Astrocyte of the cerebellum (primary cell): Measurements from ENCODE around the gene RBM28.

ENCODE experiments used
- DNase-seq: peaks from one replicate; pipeline ENCODE4 v3.0.0-alpha.2; 2011; ENCODE audit warnings: low read depth
- H3K4me3 ChIP-seq: 2 replicates; pipeline ENCODE4 v1.5.1; 2011; ENCODE audit warnings: mild to moderate bottlenecking, low read depth, low read length, moderate library complexity
- in situ Hi-C: cut with HindIII; loops from 2 replicates; pipeline ENCODE4 v1.10.0; 2017; ENCODE audit warnings: low sequenced_read_pairs
- TF ChIP-seq, protein P1 (sequence below): IDR thresholded peaks from 2 replicates; pipeline ENCODE4 v1.5.1; 2012; ENCODE audit warnings: low read length, low read depth, moderate library complexity, mild to moderate bottlenecking; ENCODE audit errors: missing control alignments

The RBM28 gene

DNA sequence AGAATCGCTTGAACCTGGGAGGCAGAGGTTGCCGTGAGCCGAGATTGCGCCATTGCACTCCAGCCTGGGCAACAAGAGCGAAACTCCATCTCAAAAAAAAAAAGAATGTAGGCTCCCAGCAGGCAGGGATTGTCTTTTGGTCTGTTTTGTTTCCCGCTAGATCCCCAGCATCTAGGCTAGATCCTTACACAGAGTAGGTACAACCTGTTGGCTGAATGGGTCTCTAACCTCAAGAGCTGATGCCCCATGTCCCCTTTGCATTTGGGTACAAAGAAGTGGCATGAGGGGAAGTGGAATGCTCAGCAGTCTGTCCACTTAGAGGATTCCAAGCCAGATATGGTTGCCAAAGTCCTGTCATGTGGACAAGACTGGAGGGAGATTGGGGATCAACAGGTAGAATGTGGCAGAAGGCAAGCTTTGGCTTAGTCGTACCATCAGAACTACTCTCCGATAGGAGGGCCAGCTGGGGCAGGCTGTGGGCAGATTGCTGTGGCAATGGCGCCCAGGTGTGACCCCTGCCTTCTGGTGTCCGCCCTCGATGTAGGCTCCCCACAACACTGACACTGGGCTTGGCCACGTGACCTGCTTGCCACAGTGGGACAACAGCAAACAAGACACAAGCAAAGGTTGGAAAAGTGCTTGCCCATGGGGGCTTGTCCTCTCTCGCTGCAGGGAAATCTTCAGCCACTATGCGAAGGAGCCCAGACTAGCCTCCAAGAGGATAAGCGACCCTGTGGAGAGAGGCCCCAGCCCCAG, 81.3 kb downstream of the RBM28 start:
- in situ Hi-C loops: no loop called here
- H3K4me3 ChIP-seq: no peak overlapping the region
- DNase-seq: no peak
- TF ChIP-seq, protein P1, sequence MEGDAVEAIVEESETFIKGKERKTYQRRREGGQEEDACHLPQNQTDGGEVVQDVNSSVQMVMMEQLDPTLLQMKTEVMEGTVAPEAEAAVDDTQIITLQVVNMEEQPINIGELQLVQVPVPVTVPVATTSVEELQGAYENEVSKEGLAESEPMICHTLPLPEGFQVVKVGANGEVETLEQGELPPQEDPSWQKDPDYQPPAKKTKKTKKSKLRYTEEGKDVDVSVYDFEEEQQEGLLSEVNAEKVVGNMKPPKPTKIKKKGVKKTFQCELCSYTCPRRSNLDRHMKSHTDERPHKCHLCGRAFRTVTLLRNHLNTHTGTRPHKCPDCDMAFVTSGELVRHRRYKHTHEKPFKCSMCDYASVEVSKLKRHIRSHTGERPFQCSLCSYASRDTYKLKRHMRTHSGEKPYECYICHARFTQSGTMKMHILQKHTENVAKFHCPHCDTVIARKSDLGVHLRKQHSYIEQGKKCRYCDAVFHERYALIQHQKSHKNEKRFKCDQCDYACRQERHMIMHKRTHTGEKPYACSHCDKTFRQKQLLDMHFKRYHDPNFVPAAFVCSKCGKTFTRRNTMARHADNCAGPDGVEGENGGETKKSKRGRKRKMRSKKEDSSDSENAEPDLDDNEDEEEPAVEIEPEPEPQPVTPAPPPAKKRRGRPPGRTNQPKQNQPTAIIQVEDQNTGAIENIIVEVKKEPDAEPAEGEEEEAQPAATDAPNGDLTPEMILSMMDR: no peak

DNA sequence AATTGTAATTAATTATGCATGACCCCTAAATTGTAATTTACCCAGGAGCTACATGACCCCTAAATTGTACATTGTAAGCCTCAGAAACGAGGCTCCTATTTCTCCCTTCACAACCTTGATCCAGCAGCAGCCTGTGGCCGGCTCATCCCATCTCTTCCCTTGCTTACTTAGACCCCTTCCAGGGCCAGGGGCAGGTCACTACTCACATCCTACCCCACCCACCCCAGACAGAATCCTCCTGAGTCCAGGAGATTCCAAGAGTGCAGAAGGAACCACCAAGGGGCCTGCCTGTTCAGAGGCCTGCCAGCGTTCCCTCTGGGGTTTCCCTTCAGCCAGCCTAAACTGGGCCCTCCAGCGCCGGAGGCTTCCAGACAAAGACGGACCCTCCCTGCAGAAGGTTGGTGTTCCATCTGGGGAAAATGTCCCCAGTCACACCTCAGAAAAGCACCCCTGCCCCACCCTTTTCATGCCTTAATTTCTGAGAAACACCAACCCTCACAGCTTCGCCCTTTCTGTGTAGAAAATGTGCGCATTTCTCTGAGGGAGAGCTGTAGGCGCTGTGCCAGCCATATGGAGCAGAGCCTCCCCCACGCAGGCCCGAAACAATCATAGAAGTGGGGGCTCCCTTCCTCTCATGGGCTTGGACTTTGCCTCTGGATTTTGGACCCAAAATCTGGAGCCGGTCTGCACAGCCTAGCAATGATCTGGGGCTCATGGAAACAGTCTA, 83.5 kb downstream of the RBM28 start:
- no peak overlapping the region for H3K4me3 ChIP-seq
- TF ChIP-seq, protein P1: no peak
- in situ Hi-C loops: no loop called here
- no peak for DNase-seq

DNA sequence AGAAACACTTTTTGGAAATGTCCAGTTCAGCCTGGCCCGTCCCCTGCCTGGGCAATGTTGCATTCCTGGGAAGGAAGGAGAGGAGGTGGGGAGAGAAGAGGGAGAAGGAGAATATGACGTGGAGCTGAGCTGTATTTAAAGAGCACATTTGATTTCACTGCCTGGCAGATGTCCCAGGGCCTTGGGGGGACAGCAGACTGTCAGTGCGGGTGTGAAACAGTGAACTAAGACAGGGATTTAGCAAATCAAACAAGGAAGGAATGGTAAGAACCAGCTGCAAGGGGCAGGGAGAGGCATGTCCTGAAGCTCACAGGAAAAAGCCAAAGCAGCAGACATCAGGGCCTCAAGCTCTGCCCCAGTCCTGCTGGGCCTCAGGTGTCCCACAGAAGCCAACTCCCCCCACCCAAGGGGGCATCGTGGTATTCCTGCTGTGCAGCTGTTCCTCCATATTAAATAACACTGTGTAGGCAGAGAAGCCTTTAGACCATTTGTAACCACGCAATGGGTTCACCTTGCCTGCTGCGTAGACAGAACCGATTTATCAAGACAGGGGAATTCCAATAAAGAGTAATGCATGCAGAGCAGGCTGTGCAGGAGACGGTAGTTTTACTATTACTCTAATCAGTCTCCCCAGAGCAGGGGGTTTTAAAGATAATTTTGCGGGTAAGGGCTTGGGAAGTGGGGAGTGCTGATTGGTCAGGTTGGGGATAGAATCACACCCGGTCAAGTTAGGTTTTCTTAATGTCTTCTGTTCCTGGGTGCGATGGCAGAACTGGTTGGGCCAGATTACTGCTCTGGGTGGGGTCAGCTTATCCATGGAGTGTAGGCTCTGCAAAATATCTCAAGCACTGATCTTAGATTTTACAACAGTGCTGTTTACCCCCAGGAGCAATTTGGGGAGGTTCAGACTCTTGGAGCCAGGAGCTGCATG, 84.3 kb downstream of the RBM28 start:
- TF ChIP-seq, protein P1: no peak
- H3K4me3 ChIP-seq: no peak overlapping the region
- in situ Hi-C loops: no loop called here
- DNase-seq: no peak

DNA sequence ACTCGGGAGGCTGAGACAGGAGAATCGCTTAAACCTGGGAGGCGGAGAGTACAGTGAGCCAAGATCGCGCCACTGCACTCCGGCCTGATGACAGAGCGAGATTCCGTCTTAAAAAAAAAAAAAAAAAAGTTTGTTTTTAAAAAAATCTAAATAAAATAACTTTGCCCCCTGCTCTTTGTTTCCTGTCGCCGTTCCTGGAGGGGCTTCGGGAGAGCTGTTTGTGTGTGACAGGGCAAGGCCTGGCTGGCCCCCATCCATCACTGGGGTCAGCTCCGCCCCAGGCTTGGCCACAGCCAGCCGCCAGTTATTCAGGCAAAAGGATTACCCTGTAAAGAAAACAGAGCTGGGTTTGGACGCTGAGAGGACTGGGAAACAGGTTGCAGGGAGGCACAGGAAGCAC, 86.2 kb downstream of the RBM28 start:
- no peak overlapping the region for H3K4me3 ChIP-seq
- TF ChIP-seq, protein P1: no peak
- in situ Hi-C loops: no loop called here
- DNase-seq: no peak

DNA sequence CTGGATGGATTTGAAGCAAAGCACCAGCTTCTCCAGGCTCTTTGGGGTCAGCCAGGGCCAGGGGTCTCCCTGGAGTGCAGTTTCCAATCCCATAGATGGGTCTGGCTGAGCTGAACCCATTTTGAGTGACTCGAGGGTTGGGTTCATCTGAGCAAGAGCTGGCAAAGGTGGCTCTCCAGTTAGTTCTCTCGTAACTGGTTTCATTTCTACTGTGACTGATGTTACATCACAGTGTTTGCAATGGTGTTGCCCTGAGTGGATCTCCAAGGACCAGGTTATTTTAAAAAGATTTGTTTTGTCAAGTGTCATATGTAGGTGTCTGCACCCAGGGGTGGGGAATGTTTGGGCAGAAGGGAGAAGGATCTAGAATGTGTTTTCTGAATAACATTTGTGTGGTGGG, 88.4 kb downstream of the RBM28 start:
- H3K4me3 ChIP-seq: no peak overlapping the region
- TF ChIP-seq, protein P1: no peak
- in situ Hi-C loops: no loop called here
- no peak for DNase-seq

DNA sequence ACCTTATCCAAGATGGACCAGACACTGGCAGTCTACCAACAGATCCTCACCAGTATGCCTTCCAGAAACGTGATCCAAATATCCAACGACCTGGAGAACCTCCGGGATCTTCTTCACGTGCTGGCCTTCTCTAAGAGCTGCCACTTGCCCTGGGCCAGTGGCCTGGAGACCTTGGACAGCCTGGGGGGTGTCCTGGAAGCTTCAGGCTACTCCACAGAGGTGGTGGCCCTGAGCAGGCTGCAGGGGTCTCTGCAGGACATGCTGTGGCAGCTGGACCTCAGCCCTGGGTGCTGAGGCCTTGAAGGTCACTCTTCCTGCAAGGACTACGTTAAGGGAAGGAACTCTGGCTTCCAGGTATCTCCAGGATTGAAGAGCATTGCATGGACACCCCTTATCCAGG, 89.2 kb downstream of the RBM28 start:
- TF ChIP-seq, protein P1: no peak
- H3K4me3 ChIP-seq: no peak overlapping the region
- in situ Hi-C loops: no loop called here
- no peak for DNase-seq
